Measurements from ENCODE around the gene SLC51B. TPM values are rescaled to one million over a fixed set of nuclear protein-coding genes. Genes with fewer than 3 reads are reported as not detected.

The SLC51B gene
- polyA plus RNA-seq, 1 of the 3 experiments (the other 2 are of a cell fraction) = not detected

- no peaks in the 10 kb centered on the region; a peak in 1 of 4 replicates for H3K4me1 ChIP-seq (ENCODE audit: control insufficient read depth in 1 of 2, insufficient read depth in 2 of 2, low read depth in 1 of 2, low read length in 1 of 2)
- H3K79me2 ChIP-seq (ENCODE audit: insufficient read depth) = no peaks in the 10 kb centered on the region
- no peak for DNase-seq
- H3K27me3 ChIP-seq (ENCODE audit: insufficient read depth) = no peaks in the 10 kb centered on the region
- no peak overlapping the region for H3K4me3 ChIP-seq (ENCODE audit: low read depth in 2 of 2, low read length in 1 of 2)
- ChIA-PET CTCF (interaction anchor here (1.2 to 2.1 kb wide), 5 partner anchors 8 to 62 kb away, joined by 3 to 9 read pairs (median 4); no protein-coding TSS in a partner anchor), POLR2A (no interaction called here)
- no peaks in the 10 kb centered on the region for H3F3A ChIP-seq (replicated peaks; ENCODE audit: insufficient read depth)
- H3K36me3 ChIP-seq (replicated peaks in 1 of 2; ENCODE audit: control insufficient read depth in 1 of 2, insufficient read depth in 2 of 2, low read length in 1 of 2) = peaks cover 4 to 46% of the 10 kb centered on the region in 2 experiments
- H3K4me2 ChIP-seq = no peak overlapping the region
- 86% methylated on average over 5 of the region's 5 CpGs for WGBS (ENCODE audit: low lambda C conversion rate)
- H3K9me3 ChIP-seq = no peaks in the 10 kb centered on the region
- TF ChIP-seq USF2 (IDR thresholded peaks at IDR 0.05; ENCODE audit: borderline replicate concordance, low read depth, low read length) (no peak), SIN3A (IDR thresholded peaks at IDR 0.05; ENCODE audit: borderline replicate concordance, low read depth, low read length) (no peak), CTCF (IDR thresholded peaks at IDR 0.05) (no peak), CHD2 (IDR thresholded peaks at IDR 0.05; ENCODE audit: low read length, partially characterized antibody) (no peak), RFX5 (IDR thresholded peaks at IDR 0.05; ENCODE audit: low read length) (no peak), MAX (IDR thresholded peaks at IDR 0.05; ENCODE audit: low read depth) (no peak), NRF1 (IDR thresholded peaks at IDR 0.05; ENCODE audit: low read depth, low read length) (no peak), NFIC (IDR thresholded peaks at IDR 0.05; ENCODE audit: borderline replicate concordance) (no peak)
- H2AFZ ChIP-seq (ENCODE audit: low read depth) = no peak overlapping the region
- H3K9ac ChIP-seq = no peak overlapping the region
- no peaks in the 10 kb centered on the region for H3K9me2 ChIP-seq
- no peak overlapping the region for H3K27ac ChIP-seq (ENCODE audit: low read depth in 2 of 2, low read length in 1 of 2)
- H4K20me1 ChIP-seq (ENCODE audit: insufficient read depth) = no peaks in the 10 kb centered on the region
These were observed 50.0 kb downstream of the SLC51B start for GRCh38 chr15:65095011-65095746.

GRCh38 chr15:65095747-65096104, 50.5 kb downstream of the SLC51B start:
- Histone ChIP-seq H3F3A (replicated peaks; ENCODE audit: insufficient read depth) (no peaks in the 10 kb centered on the region), H3K4me2 (no peak overlapping the region), H3K4me1 (ENCODE audit: control insufficient read depth in 1 of 2, insufficient read depth in 2 of 2, low read depth in 1 of 2, low read length in 1 of 2) (no peaks in the 10 kb centered on the region; a peak in 1 of 4 replicates), H4K20me1 (ENCODE audit: insufficient read depth) (no peaks in the 10 kb centered on the region), H2AFZ (ENCODE audit: low read depth) (no peak overlapping the region), H3K79me2 (ENCODE audit: insufficient read depth) (no peaks in the 10 kb centered on the region), H3K9ac (no peak overlapping the region), H3K9me2 (no peaks in the 10 kb centered on the region), H3K27me3 (ENCODE audit: insufficient read depth) (no peaks in the 10 kb centered on the region), H3K36me3 (replicated peaks in 1 of 2; ENCODE audit: control insufficient read depth in 1 of 2, insufficient read depth in 2 of 2, low read length in 1 of 2) (peaks cover 7 to 51% of the 10 kb centered on the region in 2 experiments), H3K4me3 (ENCODE audit: low read depth in 2 of 2, low read length in 1 of 2) (no peak overlapping the region), H3K27ac (ENCODE audit: low read depth in 2 of 2, low read length in 1 of 2) (no peak overlapping the region), H3K9me3 (no peaks in the 10 kb centered on the region)
- ChIA-PET CTCF (interaction anchor here (1.2 to 2.1 kb wide), 4 partner anchors 9 to 62 kb away, joined by 3 to 6 read pairs (median 4); no protein-coding TSS in a partner anchor), POLR2A (no interaction called here)
- TF ChIP-seq NFIC (IDR thresholded peaks at IDR 0.05; ENCODE audit: borderline replicate concordance) (no peak), MEF2A (IDR thresholded peaks at IDR 0.05; ENCODE audit: borderline replicate concordance, low read depth) (no peak)
- DNase-seq = no peak
- 87% methylated on average over 4 of the region's 6 CpGs for WGBS (ENCODE audit: low lambda C conversion rate)

Measured in SK-N-SH (cell line).